AG09309 (cell line): ENCODE data around the gene BABAM2.

ENCODE experiments used
- DNase-seq: peaks from one replicate; pipeline ENCODE4 v3.0.0-alpha.2; 2010; ENCODE audit warnings: low read depth
- H3K4me3 ChIP-seq: 2 replicates; pipeline ENCODE4 v1.5.1; 2011; ENCODE audit warnings: mild to moderate bottlenecking, low read depth, low read length, moderate library complexity; ENCODE audit not compliant: control insufficient read depth
- CTCF ChIP-seq: IDR thresholded peaks from 2 replicates; pipeline ENCODE4 v1.5.1; 2011; ENCODE audit warnings: mild to moderate bottlenecking, low read depth, low read length, inconsistent platforms; ENCODE audit not compliant: insufficient read depth, control insufficient read depth; ENCODE audit errors: missing control alignments

Gene BABAM2

GRCh38 chr2:28365158-28365557 is 474.6 kb downstream of the BABAM2 start:
- no peak for DNase-seq
- H3K4me3 ChIP-seq: no peak overlapping the region
- TF ChIP-seq CTCF: no peak

- DNase-seq: no peak
- TF ChIP-seq CTCF: no peak
- no peak overlapping the region for H3K4me3 ChIP-seq
Observed at GRCh38 chr2:28366149-28366495, 475.6 kb downstream of the BABAM2 start.

- TF ChIP-seq CTCF: no peak
- no peak overlapping the region for H3K4me3 ChIP-seq
- DNase-seq: no peak
Observed at GRCh38 chr2:28366496-28367282, 476.2 kb downstream of the BABAM2 start.

- DNase-seq: no peak
- H3K4me3 ChIP-seq: no peak overlapping the region
Observed at GRCh38 chr2:28367667-28368356, 477.3 kb downstream of the BABAM2 start.

GRCh38 chr2:28368357-28368798 is 477.8 kb downstream of the BABAM2 start:
- no peak overlapping the region for H3K4me3 ChIP-seq
- TF ChIP-seq CTCF: no peak

More at GRCh38 chr2:28367667-28368356, 477.3 kb downstream of the BABAM2 start:
- TF ChIP-seq CTCF: no peak

GRCh38 chr2:28369358-28369757 is 478.8 kb downstream of the BABAM2 start:
- H3K4me3 ChIP-seq: no peak overlapping the region
- DNase-seq: no peak
- no peak for TF ChIP-seq CTCF

More at GRCh38 chr2:28368357-28368798, 477.8 kb downstream of the BABAM2 start:
- no peak for DNase-seq
